ENCODE results near the gene C7orf25.

The C7orf25 gene

GRCh38 chr7:42911454-42912447 is at the start of gene C7orf25:
Gene C7orf25, minus strand, starts transcription at chr7:42912070. Its CDS starts 1,170 bp downstream, at chr7:42910900.
- DNase-seq = peak; percentile 92

GRCh38 chr7:42961170-42961569 is 49.3 kb upstream of the C7orf25 start:
- DNase-seq = no peak

- no peak for DNase-seq
Observed at GRCh38 chr7:42960762-42961161, 48.9 kb upstream of the C7orf25 start.

GRCh38 chr7:42959549-42959948 is 47.7 kb upstream of the C7orf25 start:
- DNase-seq = no peak

GRCh38 chr7:42956062-42956461 is 44.2 kb upstream of the C7orf25 start:
- DNase-seq = no peak

GRCh38 chr7:42953994-42954393 is 42.1 kb upstream of the C7orf25 start:
- DNase-seq = no peak

GRCh38 chr7:42952328-42952727 is 40.5 kb upstream of the C7orf25 start:
- DNase-seq = no peak

GRCh38 chr7:42950417-42950816 is 38.5 kb upstream of the C7orf25 start:
- no peak for DNase-seq

GRCh38 chr7:42947521-42947920 is 35.7 kb upstream of the C7orf25 start:
- DNase-seq = no peak

- DNase-seq = no peak
Observed at GRCh38 chr7:42946627-42946950, 34.7 kb upstream of the C7orf25 start.

GRCh38 chr7:42945821-42946626 is 34.2 kb upstream of the C7orf25 start:
- DNase-seq = peak; percentile 77

GRCh38 chr7:42940985-42941847 is 29.3 kb upstream of the C7orf25 start:
- peak; percentile 80 for DNase-seq

GRCh38 chr7:42939457-42940240 is 27.8 kb upstream of the C7orf25 start:
- no peak for DNase-seq

GRCh38 chr7:42935861-42936260 is 24.0 kb upstream of the C7orf25 start:
- DNase-seq = no peak

- no peak for DNase-seq
Observed at GRCh38 chr7:42934291-42934690, 22.4 kb upstream of the C7orf25 start.

GRCh38 chr7:42932811-42933591 is 21.1 kb upstream of the C7orf25 start:
- DNase-seq = peak; percentile 22

GRCh38 chr7:42931834-42932651 is 20.2 kb upstream of the C7orf25 start, which contains the start of the genes MRPL32 and PSMA2:
Gene MRPL32, plus strand, starts transcription at chr7:42932376. Its CDS starts 11 bp downstream, at chr7:42932387.
Gene PSMA2, minus strand, starts transcription at chr7:42932174. Its CDS starts 16 bp downstream, at chr7:42932158.
- peak; percentile 95 for DNase-seq

- DNase-seq = peak; percentile 49
Observed at GRCh38 chr7:42931447-42931833, 19.6 kb upstream of the C7orf25 start.

GRCh38 chr7:42930889-42931288 is 19.0 kb upstream of the C7orf25 start:
- DNase-seq = peak; percentile 30

- no peak for DNase-seq
Observed at GRCh38 chr7:42929449-42929848, 17.6 kb upstream of the C7orf25 start.
